Kidney (tissue), 14 donors: ENCODE results near the gene CMTM7. TPM values are rescaled to one million over a fixed set of nuclear protein-coding genes. Genes with fewer than 3 reads are reported as not detected.

Experiments used
- DNase-seq, 5 donors: peaks; one replicate each; pipeline ENCODE4 v3.0.0-alpha.2; 2013 to 2020
- FAIRE-seq: peaks from 2 replicates; lab custom pipeline; 2012; peaks lifted over from hg19 to GRCh38; lab: Jason Lieb, UNC
- H3K27ac ChIP-seq, 2 donors: one replicate each; pipeline ENCODE4 v1.7.0; 2013; ENCODE audit warnings: low read depth in 2 of 2, low read length in 2 of 2, inconsistent platforms in 1 of 2
- H3K27me3 ChIP-seq: one replicate; pipeline ENCODE4 v1.7.1; 2013; ENCODE audit warnings: low read length, inconsistent platforms; ENCODE audit not compliant: control insufficient read depth, insufficient read depth
- H3K36me3 ChIP-seq, 3 donors: one replicate each; pipeline versions ENCODE4 v1.7.0 to v1.7.1; 2013; ENCODE audit warnings: low read length in 3 of 3, control low read depth in 1 of 3, inconsistent platforms in 1 of 3; ENCODE audit not compliant: insufficient read depth in 3 of 3, control insufficient read depth in 2 of 3
- H3K4me1 ChIP-seq, 3 donors: one replicate each; pipeline versions ENCODE4 v1.7.0 to v1.7.1; 2013; ENCODE audit warnings: low read length in 3 of 3, inconsistent platforms in 1 of 3, low read depth in 1 of 3; ENCODE audit not compliant: control insufficient read depth in 2 of 3, insufficient read depth in 2 of 3
- H3K4me3 ChIP-seq, 3 donors: one replicate each; pipeline versions ENCODE4 v1.7.0 to v1.8.1; 2013; ENCODE audit warnings: low read length in 3 of 3, control low read depth in 1 of 3, inconsistent platforms in 1 of 3
- H3K9ac ChIP-seq, 3 donors: one replicate each; pipeline versions ENCODE4 v1.7.0 to v1.7.1; 2013; ENCODE audit warnings: low read length in 3 of 3, control low read depth in 1 of 3, inconsistent platforms in 1 of 3
- H3K9me3 ChIP-seq, 3 donors: one replicate each; pipeline versions ENCODE4 v1.7.0 to v1.7.1; 2013; ENCODE audit warnings: low read length in 3 of 3, control low read depth in 1 of 3, inconsistent platforms in 1 of 3; ENCODE audit not compliant: control insufficient read depth in 2 of 3, insufficient read depth in 1 of 3
- intact Hi-C: fragments of 100-400 bp; cut with DNase I; formaldehyde crosslinking; loops from one replicate; pipeline ENCODE4 v1.11.1; 2022
- polyA plus RNA-seq: library from polyadenylated mRNA; stranded (reverse); fragments of 350-450 nt; fragmentation: Illumina TruSeq; extraction: RNeasy Lipid Tissue Mini Kit (QIAGEN cat#74804); gene quantifications from one replicate; pipeline ENCODE4 v1.2.3, GENCODE V29; 2014; ENCODE audit warnings: low read depth, low replicate concordance; ENCODE audit not compliant: insufficient read depth
- total RNA-seq: library from RNA; stranded (reverse); fragmentation: NEBNext Ultra II Directional; extraction: Animal tissue kit (Norgen Biotek cat#: 25700); gene quantifications from one replicate; pipeline ENCODE4 v1.2.1, GENCODE V29; 2021
- TF ChIP-seq, protein P1 (sequence below): IDR thresholded peaks from 3 replicates; pipeline ENCODE4 v1.5.1; 2012; ENCODE audit warnings: mild to moderate bottlenecking, moderate library complexity, borderline replicate concordance; ENCODE audit not compliant: insufficient read depth; ENCODE audit errors: extremely low read depth
- donor health status: control.
- donor health status: control.
- donor health status: control.
- donor health status: control.
- donor health status: control.
- donor health status: DM: yes; HTN: yes; CAD: no.
- donor health status: Normal renal cell carcinoma (clear cell type).

Gene CMTM7
- total and polyA plus RNA-seq, 2 donors from 2014 or later = 26.0 to 38.2 TPM

DNA sequence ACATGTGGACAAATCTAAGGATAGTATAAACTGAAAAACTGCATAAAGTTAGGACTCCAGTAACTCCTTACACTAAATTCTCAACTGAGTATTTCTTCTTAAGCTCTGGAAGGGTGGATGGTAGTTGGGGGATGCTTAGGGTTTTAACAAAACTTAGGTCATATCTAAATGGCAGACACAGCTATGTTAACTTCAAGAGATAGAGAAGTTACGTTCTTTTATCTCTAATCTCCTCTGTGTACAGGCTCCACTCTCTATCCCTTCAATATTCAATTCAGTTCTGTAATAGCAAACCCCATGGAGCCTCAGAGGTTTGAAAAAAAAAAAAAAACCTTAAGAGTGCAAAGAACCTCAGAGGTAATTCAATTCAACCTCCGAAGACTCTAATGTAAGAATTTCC lies 107.9 kb downstream of the CMTM7 start:
- Histone ChIP-seq H3K9ac (no peak overlapping the region), H3K36me3 (no peaks in the 10 kb centered on the region), H3K9me3 (no peaks in the 10 kb centered on the region), H3K4me1 (peaks cover 0 to 3% (median 0%) of the 10 kb centered on the region in 3 donors), H3K27me3 (no peaks in the 10 kb centered on the region), H3K27ac (no peak overlapping the region), H3K4me3 (no peak overlapping the region)
- TF ChIP-seq, protein P1, sequence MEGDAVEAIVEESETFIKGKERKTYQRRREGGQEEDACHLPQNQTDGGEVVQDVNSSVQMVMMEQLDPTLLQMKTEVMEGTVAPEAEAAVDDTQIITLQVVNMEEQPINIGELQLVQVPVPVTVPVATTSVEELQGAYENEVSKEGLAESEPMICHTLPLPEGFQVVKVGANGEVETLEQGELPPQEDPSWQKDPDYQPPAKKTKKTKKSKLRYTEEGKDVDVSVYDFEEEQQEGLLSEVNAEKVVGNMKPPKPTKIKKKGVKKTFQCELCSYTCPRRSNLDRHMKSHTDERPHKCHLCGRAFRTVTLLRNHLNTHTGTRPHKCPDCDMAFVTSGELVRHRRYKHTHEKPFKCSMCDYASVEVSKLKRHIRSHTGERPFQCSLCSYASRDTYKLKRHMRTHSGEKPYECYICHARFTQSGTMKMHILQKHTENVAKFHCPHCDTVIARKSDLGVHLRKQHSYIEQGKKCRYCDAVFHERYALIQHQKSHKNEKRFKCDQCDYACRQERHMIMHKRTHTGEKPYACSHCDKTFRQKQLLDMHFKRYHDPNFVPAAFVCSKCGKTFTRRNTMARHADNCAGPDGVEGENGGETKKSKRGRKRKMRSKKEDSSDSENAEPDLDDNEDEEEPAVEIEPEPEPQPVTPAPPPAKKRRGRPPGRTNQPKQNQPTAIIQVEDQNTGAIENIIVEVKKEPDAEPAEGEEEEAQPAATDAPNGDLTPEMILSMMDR = no peak
- intact Hi-C loops = no loop called here
- DNase-seq (no peak), FAIRE-seq (no peak)

DNA sequence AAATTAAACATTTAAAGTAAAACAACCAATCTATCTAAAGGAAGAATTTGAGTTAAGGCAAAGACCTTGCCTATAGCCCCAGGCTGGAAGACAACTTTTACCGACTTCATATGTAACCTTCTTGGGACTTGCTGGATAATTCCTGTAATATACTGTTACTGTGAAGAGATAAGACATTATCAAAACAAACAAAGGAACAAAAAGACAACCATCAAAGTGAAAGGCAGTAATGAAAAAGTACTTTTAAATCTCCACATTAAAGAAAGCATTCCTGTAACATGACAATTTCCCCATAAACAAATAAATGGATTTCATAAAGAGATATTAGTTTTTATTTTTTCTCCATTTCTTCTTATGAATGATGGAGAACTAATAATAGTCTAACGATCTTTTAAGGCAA lies 108.6 kb downstream of the CMTM7 start:
- intact Hi-C loops = no loop called here
- no peak overlapping the region for H3K9ac ChIP-seq

DNA sequence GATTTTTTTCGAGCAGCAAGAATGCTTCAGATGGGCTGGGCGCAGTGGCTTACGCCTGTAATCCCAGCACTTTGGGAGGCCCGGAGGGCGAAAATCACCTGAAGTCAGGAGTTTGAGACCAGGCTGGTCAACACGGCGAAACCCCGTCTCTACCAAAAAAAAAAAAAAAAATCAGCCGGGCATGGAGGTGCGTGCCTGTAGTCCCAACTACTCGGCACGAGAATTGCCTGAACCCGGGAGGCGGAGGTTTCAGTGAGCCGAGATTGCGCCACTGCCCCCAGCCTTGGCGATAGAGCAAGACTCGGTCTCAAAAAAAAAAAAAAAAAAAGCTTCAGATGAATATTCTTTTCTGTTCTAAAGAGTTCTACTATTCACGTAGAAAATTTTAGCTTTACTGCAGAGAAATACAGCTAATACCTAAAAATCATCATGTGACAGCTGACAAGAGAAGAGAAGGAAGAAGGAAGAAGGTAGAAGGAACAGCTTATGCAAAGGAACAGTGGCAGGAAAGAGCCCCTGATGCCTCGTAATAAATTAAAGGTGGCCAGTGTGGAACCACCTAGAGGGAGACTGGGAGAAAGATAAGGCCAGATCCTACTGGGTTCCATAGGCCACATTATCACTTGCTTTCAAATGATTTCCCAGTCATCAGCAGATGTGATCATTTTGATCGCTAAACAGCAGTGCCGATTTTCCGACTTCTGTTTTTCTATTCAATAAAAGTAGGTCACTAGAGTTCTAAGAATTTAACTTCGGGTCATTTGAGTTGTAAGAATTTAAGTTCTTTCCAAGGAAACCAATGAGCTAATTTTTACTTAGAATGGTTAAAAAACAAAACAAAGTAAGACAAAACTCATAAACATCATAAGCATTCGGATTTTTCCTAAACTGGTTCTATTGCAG lies 109.5 kb downstream of the CMTM7 start:
- Histone ChIP-seq H3K4me3 (peak overlapping the region; percentile 90 to 98 (median 96)), H3K9me3 (no peaks in the 10 kb centered on the region), H3K9ac (peak overlapping the region in 1 of 3 donors; percentile 89), H3K36me3 (no peaks in the 10 kb centered on the region), H3K4me1 (peaks cover 0 to 3% (median 0%) of the 10 kb centered on the region in 3 donors), H3K27me3 (no peaks in the 10 kb centered on the region), H3K27ac (peak overlapping the region in 1 of 2 donors; percentile 90)
- FAIRE-seq = no peak
- peak in 1 of 5 donors; percentile 10 for DNase-seq
- TF ChIP-seq, protein P1 = no peak
- intact Hi-C loops = no loop called here

More for the DNA sequence above, 108.6 kb downstream of the CMTM7 start:
- Histone ChIP-seq H3K9me3 (no peaks in the 10 kb centered on the region), H3K27me3 (no peaks in the 10 kb centered on the region), H3K4me3 (no peak overlapping the region), H3K36me3 (no peaks in the 10 kb centered on the region), H3K27ac (no peak overlapping the region), H3K4me1 (peaks cover 0 to 3% (median 0%) of the 10 kb centered on the region in 3 donors)
- TF ChIP-seq, protein P1 = no peak
- DNase-seq = no peak
- no peak for FAIRE-seq
